GM19099 (cell line): ENCODE results near the gene SPPL3.

Experiments used
- POLR2A ChIP-seq: IDR thresholded peaks from 3 replicates; pipeline ENCODE4 v1.6.1; 2011; ENCODE audit warnings: low read depth; ENCODE audit not compliant: insufficient read length; ENCODE audit errors: extremely low read depth

Gene SPPL3

DNA sequence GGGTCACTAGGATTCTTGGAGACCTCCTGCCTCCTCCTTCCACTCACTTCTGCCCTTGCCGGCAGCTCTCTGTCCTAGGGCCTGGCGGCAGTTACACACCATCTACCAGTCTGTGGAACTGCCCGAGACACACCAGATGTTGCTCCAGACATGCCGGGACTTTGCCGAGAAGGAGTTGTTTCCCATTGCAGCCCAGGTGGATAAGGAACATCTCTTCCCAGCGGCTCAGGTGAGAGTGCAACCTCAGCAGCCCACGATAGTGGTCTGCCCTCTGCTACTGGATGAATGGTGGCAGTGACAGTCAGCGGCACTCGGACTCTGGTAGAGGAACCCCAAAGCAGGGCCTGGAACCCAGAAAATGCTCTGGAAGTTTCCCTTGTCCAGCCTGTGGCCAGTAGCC, 177.2 kb downstream of the SPPL3 start:
- TF ChIP-seq POLR2A, result no peak

DNA sequence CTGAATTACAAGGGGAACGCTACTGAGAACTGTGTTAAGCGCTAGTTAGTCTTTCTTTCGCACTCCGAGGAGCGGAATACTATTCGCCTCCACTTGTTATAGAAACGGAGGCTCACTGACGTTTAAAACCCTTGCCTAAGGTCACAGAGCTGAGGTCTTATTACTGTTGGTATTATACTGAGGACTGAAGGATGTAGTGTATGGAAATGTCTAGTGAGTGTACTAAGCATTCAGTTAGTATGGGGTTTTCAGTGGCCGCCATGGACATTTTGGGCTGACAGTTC, 177.7 kb downstream of the SPPL3 start:
- no peak for TF ChIP-seq POLR2A

DNA sequence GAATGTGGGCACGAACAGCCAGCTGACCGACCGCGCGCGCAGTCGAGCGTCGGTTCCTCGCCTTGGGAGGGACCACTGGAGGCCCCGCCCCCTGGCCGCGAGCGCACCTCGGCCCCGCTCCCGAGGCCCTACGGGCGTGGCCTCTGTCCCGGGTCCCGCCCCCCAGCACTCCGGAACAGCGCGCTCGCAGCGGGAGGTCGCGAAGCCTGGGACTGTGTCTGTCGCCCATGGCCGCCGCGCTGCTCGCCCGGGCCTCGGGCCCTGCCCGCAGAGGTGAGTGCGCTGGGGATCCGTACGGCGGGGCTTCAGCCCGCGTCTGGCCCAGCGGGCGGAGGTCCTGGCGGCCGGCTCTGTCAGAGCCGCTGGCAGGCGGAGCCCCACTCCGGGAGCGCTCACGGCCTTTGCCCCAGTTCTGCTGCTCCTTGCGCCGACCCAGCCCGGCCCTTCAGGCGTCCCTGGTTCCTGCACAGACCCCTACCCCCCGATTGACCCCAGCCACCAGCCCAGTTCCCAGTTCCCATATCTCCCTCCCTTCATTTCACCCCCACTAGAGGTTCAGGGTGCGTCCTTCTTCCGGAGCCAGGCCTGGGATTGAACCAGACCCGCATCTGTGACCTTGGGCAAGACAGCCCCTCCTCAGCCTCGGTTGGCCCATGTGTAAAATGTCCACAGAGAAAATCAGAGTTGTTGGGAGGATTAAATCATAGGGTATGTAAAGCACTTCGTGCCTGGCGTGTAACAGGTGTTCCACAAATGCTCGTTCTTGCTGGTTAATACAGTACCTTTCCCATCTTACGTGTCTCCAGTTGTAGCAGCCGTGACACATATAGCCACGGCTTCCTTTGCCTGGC, 178.3 kb downstream of the SPPL3 start, which contains the start of gene ACADS:
Gene ACADS (plus strand): TSS at position 168 of the 851 bp plus-strand sequence. CDS start 60 bp downstream, at position 228.
- peak; percentile 78 for TF ChIP-seq POLR2A

- no peak for TF ChIP-seq POLR2A
These were observed 179.0 kb downstream of the SPPL3 start for GRCh38 chr12:120725151-120725658.

DNA sequence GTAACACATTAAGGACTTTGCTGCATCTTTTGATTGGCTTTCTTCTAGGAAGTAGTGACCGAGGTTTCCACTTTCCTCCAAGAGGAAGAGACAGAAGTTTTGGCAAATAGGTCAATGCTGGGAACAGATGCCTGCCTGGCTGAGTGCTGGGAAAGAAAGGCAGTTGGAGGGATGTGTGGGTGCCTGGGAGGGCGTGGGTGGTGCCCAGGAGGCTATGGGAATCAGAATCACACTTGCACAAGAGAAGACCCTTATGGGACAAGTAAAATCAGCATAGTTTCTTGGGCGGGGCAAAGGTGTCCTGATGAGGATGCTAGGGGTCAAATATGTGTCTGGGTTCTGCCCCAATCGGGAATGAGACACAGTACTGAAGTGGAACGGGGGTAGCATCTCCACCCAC, 179.4 kb downstream of the SPPL3 start:
- no peak for TF ChIP-seq POLR2A

DNA sequence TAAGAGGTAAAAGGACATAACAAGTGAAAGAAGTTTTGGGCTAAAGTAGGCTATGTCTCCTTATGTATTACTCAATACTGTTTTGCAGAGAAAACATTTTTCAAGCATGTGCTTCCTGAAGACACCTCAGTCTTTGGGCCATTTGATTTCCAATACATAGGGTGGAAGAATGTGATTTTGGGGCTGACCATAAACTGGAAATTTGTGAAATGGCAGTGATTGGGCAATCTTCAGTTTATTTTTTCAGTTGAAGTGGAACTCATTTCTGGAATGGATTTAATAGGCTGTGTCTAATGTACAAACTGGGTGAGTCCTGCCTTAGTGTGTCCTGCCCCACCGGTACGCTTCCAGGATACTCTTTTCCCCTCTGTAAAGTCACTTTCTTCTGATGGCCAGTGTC, 181.4 kb downstream of the SPPL3 start:
- no peak for TF ChIP-seq POLR2A

DNA sequence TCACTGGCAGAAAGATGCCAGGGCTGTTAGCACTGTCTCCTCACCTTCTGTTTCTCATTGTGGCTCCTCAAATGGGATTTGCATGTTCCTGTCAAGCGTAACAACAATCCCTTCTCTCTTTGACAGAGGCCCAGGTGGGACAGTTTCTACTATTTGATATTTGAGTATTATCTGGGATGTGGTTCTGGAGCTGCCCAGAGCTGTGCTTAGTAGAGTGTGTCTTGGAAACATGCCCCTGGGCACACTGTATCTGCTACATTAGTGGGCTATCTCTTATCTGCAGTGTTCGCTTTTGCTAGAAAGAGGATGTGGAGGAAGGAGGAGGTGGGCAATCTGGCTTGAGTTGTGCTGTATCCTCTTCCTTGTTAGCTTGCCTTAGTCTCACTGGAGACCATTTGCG, 182.3 kb downstream of the SPPL3 start:
- TF ChIP-seq POLR2A, result no peak

DNA sequence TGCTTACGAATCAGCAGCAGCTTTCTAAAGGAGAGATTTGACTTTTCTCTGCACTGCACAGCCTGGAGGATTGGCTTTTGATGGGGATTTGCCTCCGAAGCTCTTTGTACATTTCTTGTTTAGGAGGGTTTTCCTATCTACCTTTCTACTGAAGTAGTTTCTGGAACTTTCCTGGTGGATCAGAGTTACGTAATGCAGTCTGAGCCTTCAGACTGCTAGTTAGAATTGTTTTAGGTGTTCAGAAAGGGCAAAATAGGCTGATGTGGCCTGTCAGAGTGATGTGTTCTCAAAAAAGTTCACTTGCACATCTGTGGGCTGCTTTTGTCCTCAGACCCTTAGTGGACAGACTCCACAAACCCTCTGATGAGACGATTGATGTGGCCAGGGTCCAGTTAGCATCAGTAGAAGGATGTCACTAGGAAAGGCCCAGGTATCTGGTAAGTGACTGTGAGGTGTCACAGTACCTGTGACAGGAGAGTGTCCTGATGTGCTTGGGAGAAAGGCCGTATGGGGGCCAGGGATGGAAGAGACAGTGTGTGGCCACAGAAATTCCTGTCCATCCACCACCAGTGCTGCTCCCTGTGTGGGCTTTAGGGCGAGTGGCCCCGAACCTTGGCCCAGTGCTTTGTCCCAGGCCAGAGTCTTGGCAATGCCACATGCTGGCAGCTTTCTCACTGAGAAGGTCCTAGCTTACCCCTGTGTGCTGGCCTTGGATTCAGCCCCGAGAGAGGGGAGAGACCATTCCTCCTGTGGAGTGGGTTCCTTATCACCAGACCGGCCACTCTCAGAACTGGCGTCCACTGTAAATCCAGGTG, 183.0 kb downstream of the SPPL3 start:
- TF ChIP-seq POLR2A, result no peak

DNA sequence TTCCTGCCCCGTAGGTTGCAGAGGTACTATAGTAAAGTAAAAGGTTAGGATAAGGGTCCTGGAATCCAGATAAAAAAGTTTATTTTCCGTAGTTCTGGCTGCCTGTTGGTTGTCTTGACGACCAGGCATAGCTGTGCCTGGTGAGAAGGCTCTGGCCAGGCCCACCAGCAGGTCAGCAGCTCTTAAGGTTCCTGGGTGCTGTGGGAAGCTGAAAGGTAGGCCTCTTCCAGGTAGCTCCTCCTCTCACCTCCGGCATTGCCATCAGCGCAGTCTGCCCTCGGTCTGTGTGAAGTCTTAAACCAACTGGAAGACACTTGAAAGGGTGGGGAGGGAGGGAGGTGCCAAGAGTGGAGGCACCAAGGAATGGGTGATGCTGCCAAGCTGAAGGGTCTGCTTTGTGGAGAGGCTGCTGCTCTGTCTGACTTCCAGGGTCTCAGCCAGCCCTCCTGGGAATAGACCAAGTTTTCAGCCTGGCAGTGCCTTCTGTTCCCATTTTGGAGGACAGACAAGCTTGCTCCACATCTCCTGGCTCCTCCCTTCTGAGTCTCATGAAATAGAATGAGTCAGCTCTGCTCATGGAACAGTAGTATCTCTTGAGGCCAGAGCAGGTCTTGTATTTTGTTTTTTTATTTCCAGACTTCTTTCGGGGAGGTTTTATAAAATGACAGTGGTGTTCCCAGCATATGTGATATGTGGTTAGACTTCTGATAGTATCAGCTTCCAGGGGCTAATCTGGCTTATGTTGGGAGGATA, 183.7 kb downstream of the SPPL3 start:
- no peak for TF ChIP-seq POLR2A

- TF ChIP-seq POLR2A, result no peak
These were observed 184.5 kb downstream of the SPPL3 start for GRCh38 chr12:120719496-120720233.

GRCh38 chr12:120719072-120719471, 185.1 kb downstream of the SPPL3 start:
- TF ChIP-seq POLR2A, result no peak

GRCh38 chr12:120718055-120718454, 186.1 kb downstream of the SPPL3 start:
- no peak for TF ChIP-seq POLR2A

GRCh38 chr12:120713861-120714482, 190.2 kb downstream of the SPPL3 start:
- TF ChIP-seq POLR2A, result no peak

DNA sequence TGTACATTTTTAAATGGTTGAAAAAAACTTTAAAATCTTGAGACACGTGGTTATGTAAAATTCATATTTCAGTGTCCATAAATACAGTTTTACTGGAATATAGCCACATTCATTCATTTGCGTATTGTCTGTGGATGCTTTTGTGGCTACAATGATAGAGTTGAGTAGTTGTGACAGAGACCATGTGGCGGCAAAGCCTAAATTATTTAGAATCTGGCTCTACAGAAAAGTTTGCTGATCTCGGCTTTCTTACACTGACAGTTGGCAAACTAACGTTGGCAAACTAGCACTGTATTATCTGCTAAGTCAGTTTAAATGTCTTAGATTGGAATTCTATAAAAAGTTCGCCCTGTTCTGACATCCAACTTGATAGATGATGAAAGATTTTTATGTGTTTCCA, 191.5 kb downstream of the SPPL3 start:
- TF ChIP-seq POLR2A, result no peak
